ENCODE results near the gene STOM.
A peak's percentile ranks its signal among the peaks of the same experiment; 100 is the strongest.

The STOM gene

DNA sequence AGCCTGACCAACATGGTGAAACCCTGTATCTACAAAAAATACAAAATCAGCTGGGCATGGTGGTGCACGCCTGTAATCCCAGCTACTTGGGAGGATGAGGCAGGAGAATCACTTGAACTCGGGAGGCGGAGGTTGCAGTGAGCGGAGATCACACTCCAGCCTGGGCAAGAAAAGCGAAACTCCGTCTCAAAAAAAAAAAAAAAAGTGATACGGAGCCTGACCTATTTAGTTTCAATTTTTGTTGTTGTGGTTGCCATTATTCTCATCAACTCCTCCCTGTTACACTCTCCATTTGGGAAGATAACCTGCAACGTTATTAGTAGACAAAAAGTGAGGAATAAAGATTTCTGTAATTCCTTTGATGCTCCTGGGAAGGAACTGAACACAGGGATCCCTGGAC is 1.3 kb downstream of the STOM start:
- DNase-seq: no peak

DNA sequence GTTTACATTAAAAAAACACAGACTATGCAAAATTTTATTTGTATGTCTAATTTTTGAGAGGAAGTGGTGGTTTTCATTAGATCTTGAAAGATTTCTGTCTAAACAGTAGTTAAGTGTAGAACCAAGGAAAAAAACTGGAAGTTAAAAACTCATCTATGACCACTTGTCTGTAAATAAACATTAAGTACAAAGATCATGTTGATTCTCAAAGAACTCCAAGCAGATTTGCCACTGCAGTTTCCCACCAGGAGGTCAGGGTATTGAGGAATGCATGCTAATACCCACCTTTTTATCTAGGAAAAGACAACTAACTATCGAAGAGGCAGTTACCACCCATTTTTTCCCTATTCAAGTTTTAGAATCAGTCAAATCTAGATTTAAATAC is 1.9 kb downstream of the STOM start:
- DNase-seq: no peak

DNA sequence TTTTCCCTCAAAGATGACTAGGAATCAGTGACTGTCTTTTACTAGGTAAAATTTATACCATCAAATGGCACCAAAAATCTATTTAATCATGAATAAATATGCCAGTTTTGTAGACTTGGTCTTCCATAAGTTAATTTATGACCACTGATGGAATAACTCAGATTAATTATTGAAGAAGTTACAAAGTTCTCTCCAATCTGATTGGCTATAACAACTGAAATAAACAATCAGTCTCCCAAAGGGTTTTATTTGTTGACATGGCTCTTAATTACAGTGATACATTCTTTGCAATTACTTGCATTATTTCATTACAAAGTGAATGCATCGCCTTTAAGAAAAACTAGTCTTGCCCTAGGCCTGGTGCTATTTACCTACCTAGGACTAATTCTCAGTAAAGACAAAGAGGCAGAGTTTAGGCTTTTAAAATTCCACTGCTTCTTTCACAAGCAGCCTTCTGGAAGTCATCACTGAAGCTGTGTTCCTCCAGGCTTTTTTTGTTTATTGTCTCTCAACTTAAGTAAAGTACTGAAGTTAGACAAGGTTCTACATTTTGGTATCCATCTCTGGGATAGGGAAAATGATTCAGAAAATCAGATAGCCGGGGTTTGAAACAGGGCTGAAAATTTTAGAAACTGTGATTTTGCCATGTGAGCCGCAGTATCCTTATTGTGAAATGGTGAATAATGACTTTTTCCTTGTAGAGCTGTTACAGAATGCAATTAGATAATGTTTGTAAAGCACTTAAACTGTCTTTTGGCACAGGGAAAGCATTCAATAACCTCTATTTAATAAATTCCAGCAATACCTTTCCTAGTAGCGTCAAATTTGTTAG is 2.5 kb downstream of the STOM start:
- no peak for DNase-seq

- no peak for DNase-seq
These were observed 3.3 kb downstream of the STOM start for GRCh38 chr9:121366611-121367192.

- no peak for DNase-seq
These were observed 4.5 kb downstream of the STOM start for GRCh38 chr9:121365564-121365963.

DNA sequence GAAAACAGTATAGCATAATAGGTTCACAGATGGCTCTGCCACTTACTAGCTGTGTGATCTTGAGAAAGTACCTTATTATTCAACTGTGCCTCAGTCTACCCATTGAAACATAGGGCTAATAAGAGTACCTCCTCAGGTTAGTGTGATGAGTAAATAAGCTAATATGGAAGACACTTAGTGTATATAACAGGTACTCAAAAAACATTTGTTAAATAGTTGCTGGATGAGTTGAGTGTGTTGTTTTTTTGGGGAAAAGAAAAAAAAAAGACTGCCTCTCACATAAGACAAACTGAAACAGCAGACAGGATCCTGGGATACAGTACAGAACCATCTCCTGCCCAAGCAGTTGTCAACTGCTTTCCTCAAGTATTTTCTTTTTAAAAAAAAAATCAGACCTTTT is 5.2 kb downstream of the STOM start:
- DNase-seq: no peak

- DNase-seq: no peak
These were observed 6.0 kb downstream of the STOM start for GRCh38 chr9:121364077-121364476.

DNA sequence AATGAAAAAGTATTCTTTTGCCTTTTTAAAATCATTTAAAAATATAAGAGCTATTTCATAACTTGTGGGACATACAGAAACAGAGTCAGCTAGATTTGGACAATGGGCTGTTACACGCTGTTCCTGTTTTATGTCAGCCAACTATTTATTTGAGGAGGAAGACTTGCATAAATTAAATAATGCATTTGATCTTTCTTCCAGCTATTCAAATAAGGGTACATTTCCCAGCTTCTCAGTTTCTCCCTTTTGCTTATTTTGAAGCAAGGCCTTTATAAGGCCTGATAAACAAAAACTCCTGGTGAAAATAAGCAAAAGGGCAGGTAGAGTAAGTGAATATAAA is 6.5 kb downstream of the STOM start:
- DNase-seq: no peak

DNA sequence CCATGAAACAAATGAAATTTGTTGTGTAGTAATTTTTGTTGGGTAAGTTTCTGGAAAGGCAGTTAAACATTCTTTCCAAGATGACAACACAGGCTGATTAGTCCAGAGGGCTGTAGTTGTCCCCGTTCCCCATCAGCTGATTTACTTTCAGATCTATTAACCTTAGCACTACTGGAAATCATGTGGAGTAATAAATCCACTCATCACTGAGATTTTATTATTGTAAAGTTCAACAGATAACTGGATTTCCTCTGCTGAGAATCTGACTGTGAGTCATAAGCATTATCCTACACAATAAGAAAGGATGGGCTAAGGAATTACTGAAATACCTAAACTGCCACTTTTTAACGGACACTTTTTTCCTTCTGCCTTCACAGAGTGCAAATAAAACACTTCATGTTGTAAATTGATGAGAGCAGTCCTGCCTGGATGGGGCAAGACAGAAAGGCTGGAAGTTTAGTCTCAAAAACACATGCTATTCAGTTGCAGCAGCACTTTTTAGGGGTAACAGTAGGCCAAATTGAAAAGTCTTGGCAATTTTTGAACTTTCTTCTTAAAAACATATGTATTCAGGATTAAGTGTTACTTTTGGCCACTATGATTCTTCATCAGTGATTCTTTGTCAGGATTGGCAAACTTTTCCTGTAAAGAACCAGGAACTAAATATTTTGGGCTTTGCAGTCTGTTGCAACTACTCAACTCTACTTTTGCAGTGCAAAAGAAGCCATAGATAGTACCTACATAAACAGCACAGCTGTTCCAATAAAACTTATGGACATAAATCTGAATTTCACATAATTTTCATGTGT is 7.0 kb downstream of the STOM start:
- DNase-seq: peak; percentile 21

DNA sequence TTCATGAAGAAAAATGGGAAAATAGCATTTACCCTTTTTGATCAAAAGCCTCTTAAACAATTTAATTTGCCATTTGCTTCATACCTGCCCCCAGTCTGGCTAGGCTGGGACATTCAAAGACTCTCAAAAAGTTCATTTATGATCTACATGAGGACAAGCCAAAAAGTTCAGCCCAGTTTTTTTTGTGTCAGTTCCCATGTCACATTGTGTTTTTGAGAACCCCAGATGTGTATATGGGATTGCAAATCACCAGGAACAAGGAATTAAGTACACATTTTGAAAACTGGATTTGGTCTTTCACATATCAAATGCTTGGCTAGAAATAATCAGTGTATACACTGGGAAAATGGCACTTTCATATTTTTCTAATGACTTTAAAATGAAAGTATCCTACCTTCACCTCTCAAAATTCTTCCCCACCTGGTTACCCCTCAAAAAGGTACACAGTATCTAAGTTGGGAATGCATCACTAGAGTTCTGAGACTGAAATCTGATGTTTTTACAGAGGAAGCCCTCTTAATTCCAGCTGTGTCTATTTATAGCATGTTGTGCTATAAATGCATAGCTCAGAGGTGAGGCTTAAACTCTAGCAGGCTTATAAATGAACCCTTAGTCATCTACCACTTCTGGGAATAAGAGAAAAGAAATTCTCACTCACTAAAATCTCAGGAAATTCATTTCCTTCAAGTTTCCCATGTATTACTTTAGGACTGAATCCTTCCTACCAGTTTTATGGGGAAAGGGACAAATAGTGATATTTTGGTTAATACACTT is 9.3 kb downstream of the STOM start:
- DNase-seq: peak; percentile 35

DNA sequence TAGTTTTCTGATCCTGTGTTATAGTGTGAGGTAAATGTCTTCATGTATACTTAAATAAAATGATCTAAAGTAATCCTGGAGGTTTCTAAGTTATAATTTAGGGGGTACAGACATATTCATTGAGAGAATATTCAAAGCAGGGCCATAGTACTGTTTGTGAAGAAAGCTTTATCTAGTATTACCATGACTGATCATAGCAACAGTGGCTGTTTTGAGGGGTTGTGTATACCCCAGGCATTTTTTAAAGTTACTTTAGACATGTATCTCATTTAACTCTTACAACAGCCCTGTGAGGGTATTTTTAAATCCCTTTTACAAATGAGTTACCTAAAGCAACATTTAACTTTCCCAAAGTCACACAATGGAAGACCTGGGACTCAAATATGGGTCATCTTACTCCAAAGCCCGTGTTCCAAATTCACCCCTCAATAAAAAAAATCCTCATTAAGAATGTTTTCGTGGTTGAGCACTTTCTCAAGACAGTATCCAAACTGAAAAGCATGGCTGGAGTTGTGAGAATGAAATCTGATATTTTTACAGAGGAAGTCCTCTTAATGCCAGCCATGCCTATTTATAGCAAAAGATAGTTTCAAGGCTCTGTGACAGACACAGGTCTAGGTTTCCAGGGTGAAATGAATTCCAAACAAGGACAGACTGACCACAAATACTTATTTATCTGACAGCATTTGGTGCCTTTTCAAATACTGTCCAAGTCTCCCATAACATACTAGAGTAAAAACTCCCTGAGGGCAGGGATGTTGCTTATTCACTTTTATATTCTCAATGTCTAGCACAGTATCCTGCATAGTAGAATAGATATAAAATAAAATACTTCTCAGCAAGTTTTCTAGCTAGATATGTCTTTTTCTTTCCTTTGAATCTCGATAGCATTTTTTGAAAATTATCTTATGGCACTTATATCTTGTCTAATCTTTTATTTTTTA is 10.4 kb downstream of the STOM start:
- DNase-seq: no peak

DNA sequence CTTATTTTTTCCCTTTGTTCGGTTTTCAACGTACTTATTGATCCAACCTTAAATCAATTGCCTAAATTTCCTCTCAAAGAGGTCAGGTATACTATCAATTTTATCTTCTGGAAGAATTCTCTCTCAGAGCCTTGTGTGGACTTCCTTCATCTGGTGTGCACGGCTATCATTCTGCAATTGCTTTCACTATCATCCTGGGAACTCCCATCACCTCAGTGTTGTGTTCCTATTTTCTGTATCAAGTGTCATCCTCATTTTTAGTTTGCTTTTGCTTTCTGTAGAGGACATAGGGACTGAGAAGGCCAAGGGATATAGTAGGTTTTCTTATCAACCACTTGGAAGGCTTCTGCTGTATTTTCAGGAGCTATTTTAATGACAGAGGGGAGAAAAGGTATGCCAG is 11.3 kb downstream of the STOM start:
- DNase-seq: no peak

GRCh38 chr9:121357011-121357410 is 13.0 kb downstream of the STOM start:
- no peak for DNase-seq

GRCh38 chr9:121354762-121355161 is 15.3 kb downstream of the STOM start:
- no peak for DNase-seq

GRCh38 chr9:121354141-121354540 is 15.9 kb downstream of the STOM start:
- no peak for DNase-seq

GRCh38 chr9:121353241-121354061 is 16.6 kb downstream of the STOM start:
- no peak for DNase-seq

DNA sequence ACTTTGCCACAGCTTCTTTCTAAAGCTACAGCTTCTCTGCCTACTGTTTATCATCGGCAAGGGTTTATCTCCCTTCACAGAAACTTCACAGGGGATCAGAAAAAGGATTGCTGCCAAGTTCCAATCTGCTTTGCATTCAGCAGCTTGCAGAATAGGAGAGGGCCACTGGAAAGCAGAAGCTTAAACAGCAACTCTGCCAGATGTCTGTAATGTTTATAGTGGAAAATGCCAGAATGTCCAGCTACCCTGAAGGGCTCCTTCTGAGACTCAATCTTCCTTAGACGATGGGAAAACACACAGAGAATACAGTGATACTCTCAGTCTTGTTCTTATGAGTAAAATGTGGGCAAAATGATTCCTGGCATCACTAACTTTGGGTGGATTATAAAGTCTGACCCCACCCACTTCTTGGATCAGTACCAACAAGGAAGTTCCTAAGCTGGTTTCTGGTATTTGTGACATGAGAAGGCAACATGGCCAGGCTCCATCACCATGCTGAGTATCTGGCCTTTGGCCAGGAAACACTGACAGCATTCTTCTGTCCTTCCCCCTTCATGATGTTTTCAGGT is 19.0 kb downstream of the STOM start:
- DNase-seq: peak; percentile 22

DNA sequence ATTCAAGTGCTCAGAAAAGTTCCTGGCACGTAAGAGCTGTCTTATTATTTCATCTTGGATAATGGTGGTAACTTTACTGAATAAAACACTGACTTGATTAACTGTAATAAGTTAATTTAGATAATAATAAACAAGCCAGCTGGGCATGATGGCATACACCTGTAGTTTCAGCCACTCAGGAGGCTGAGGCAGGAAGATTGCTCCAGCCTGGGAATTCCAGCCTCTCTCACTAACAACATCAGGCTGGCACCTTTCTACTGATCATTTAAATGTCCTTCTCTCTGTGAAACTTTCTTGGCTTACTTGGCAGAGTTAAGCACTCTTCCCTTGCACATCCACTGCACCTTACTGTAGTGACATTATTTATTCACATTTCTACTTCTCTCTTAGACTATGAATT is 20.0 kb downstream of the STOM start:
- DNase-seq: no peak

- no peak for DNase-seq
These were observed 21.0 kb downstream of the STOM start for GRCh38 chr9:121349009-121349408.

- DNase-seq: no peak
These were observed 21.8 kb downstream of the STOM start for GRCh38 chr9:121348221-121348620.

- DNase-seq: no peak
These were observed 25.0 kb downstream of the STOM start for GRCh38 chr9:121345070-121345469.
